ENCODE measurements around the gene ARHGAP29.

ARHGAP29 gene

GRCh38 chr1:94265011-94265422 is 27.6 kb upstream of the ARHGAP29 start:
- H3K4me3 ChIP-seq (ENCODE audit: insufficient read length, low read depth), result no peak overlapping the region
- H3K27me3 ChIP-seq (ENCODE audit: insufficient read depth, insufficient read length), result peaks cover 3% of the 10 kb centered on the region
- H3K36me3 ChIP-seq (ENCODE audit: insufficient read depth, insufficient read length, low read length), result no peaks in the 10 kb centered on the region
- no peak overlapping the region for H3K9ac ChIP-seq (ENCODE audit: insufficient read length, low read depth)
- TF ChIP-seq SUZ12 (IDR thresholded peaks at IDR 0.05; ENCODE audit: extremely low read depth, insufficient read depth, insufficient read length), result no peak
- TF ChIP-seq ZNF274 (IDR thresholded peaks at IDR 0.05; ENCODE audit: low read depth, low read length), result no peak
- no peaks in the 10 kb centered on the region for H3K4me1 ChIP-seq (ENCODE audit: insufficient read depth, insufficient read length)
- no peak for DNase-seq (ENCODE audit: low read depth, low spot score)
- peaks cover 21% of the 10 kb centered on the region; the same call in 1 of the 2 replicates for H3K9me3 ChIP-seq (ENCODE audit: insufficient read depth, low read length)

GRCh38 chr1:94260635-94261387 is 23.4 kb upstream of the ARHGAP29 start:
- no peaks in the 10 kb centered on the region for H3K4me1 ChIP-seq (ENCODE audit: insufficient read depth, insufficient read length)
- H3K9ac ChIP-seq (ENCODE audit: insufficient read length, low read depth), result no peak overlapping the region
- H3K9me3 ChIP-seq (ENCODE audit: insufficient read depth, low read length), result no peaks in the 10 kb centered on the region
- H3K4me3 ChIP-seq (ENCODE audit: insufficient read length, low read depth), result no peak overlapping the region
- H3K27me3 ChIP-seq (ENCODE audit: insufficient read depth, insufficient read length), result peaks cover 18% of the 10 kb centered on the region
- DNase-seq (ENCODE audit: low read depth, low spot score), result no peak
- TF ChIP-seq SUZ12 (IDR thresholded peaks at IDR 0.05; ENCODE audit: extremely low read depth, insufficient read depth, insufficient read length), result no peak
- TF ChIP-seq YY1 (IDR thresholded peaks at IDR 0.05; ENCODE audit: insufficient read depth, insufficient read length), result no peak
- no peak for TF ChIP-seq ZNF274 (IDR thresholded peaks at IDR 0.05; ENCODE audit: low read depth, low read length)
- no peaks in the 10 kb centered on the region for H3K36me3 ChIP-seq (ENCODE audit: insufficient read depth, insufficient read length, low read length)

- no peak overlapping the region for H3K9ac ChIP-seq (ENCODE audit: insufficient read length, low read depth)
- H3K36me3 ChIP-seq (ENCODE audit: insufficient read depth, insufficient read length, low read length), result no peaks in the 10 kb centered on the region
- no peak overlapping the region for H3K4me3 ChIP-seq (ENCODE audit: insufficient read length, low read depth)
- H3K9me3 ChIP-seq (ENCODE audit: insufficient read depth, low read length), result no peaks in the 10 kb centered on the region
- TF ChIP-seq SUZ12 (IDR thresholded peaks at IDR 0.05; ENCODE audit: extremely low read depth, insufficient read depth, insufficient read length) (no peak), YY1 (IDR thresholded peaks at IDR 0.05; ENCODE audit: insufficient read depth, insufficient read length) (no peak), ZNF274 (IDR thresholded peaks at IDR 0.05; ENCODE audit: low read depth, low read length) (no peak)
- no peak for DNase-seq (ENCODE audit: low read depth, low spot score)
- no peaks in the 10 kb centered on the region for H3K4me1 ChIP-seq (ENCODE audit: insufficient read depth, insufficient read length)
- peaks cover 18% of the 10 kb centered on the region for H3K27me3 ChIP-seq (ENCODE audit: insufficient read depth, insufficient read length)
Measured at GRCh38 chr1:94259635-94260289, 22.4 kb upstream of the ARHGAP29 start.

GRCh38 chr1:94258873-94259331 is 21.5 kb upstream of the ARHGAP29 start:
- H3K4me3 ChIP-seq (ENCODE audit: insufficient read length, low read depth), result no peak overlapping the region
- peaks cover 18% of the 10 kb centered on the region for H3K27me3 ChIP-seq (ENCODE audit: insufficient read depth, insufficient read length)
- no peaks in the 10 kb centered on the region for H3K4me1 ChIP-seq (ENCODE audit: insufficient read depth, insufficient read length)
- no peak overlapping the region for H3K9ac ChIP-seq (ENCODE audit: insufficient read length, low read depth)
- no peak for DNase-seq (ENCODE audit: low read depth, low spot score)
- TF ChIP-seq SUZ12 (IDR thresholded peaks at IDR 0.05; ENCODE audit: extremely low read depth, insufficient read depth, insufficient read length) (no peak), YY1 (IDR thresholded peaks at IDR 0.05; ENCODE audit: insufficient read depth, insufficient read length) (no peak), ZNF274 (IDR thresholded peaks at IDR 0.05; ENCODE audit: low read depth, low read length) (no peak)
- H3K9me3 ChIP-seq (ENCODE audit: insufficient read depth, low read length), result no peaks in the 10 kb centered on the region
- no peaks in the 10 kb centered on the region for H3K36me3 ChIP-seq (ENCODE audit: insufficient read depth, insufficient read length, low read length)

GRCh38 chr1:94257444-94257843 is 20.1 kb upstream of the ARHGAP29 start:
- no peak overlapping the region for H3K9ac ChIP-seq (ENCODE audit: insufficient read length, low read depth)
- no peak overlapping the region for H3K4me3 ChIP-seq (ENCODE audit: insufficient read length, low read depth)
- H3K9me3 ChIP-seq (ENCODE audit: insufficient read depth, low read length), result no peaks in the 10 kb centered on the region
- no peaks in the 10 kb centered on the region for H3K36me3 ChIP-seq (ENCODE audit: insufficient read depth, insufficient read length, low read length)
- no peak for DNase-seq (ENCODE audit: low read depth, low spot score)
- peaks cover 18% of the 10 kb centered on the region for H3K27me3 ChIP-seq (ENCODE audit: insufficient read depth, insufficient read length)
- TF ChIP-seq ZNF274 (IDR thresholded peaks at IDR 0.05; ENCODE audit: low read depth, low read length) (no peak), SUZ12 (IDR thresholded peaks at IDR 0.05; ENCODE audit: extremely low read depth, insufficient read depth, insufficient read length) (no peak), YY1 (IDR thresholded peaks at IDR 0.05; ENCODE audit: insufficient read depth, insufficient read length) (no peak)
- H3K4me1 ChIP-seq (ENCODE audit: insufficient read depth, insufficient read length), result no peaks in the 10 kb centered on the region

GRCh38 chr1:94255476-94255875 is 18.1 kb upstream of the ARHGAP29 start:
- H3K36me3 ChIP-seq (ENCODE audit: insufficient read depth, insufficient read length, low read length), result no peaks in the 10 kb centered on the region
- H3K4me1 ChIP-seq (ENCODE audit: insufficient read depth, insufficient read length), result no peaks in the 10 kb centered on the region
- H3K27me3 ChIP-seq (ENCODE audit: insufficient read depth, insufficient read length), result peaks cover 15% of the 10 kb centered on the region
- TF ChIP-seq SUZ12 (IDR thresholded peaks at IDR 0.05; ENCODE audit: extremely low read depth, insufficient read depth, insufficient read length) (no peak), YY1 (IDR thresholded peaks at IDR 0.05; ENCODE audit: insufficient read depth, insufficient read length) (no peak), ZNF274 (IDR thresholded peaks at IDR 0.05; ENCODE audit: low read depth, low read length) (no peak)
- H3K9ac ChIP-seq (ENCODE audit: insufficient read length, low read depth), result no peak overlapping the region
- no peaks in the 10 kb centered on the region for H3K9me3 ChIP-seq (ENCODE audit: insufficient read depth, low read length)
- DNase-seq (ENCODE audit: low read depth, low spot score), result no peak
- no peak overlapping the region for H3K4me3 ChIP-seq (ENCODE audit: insufficient read length, low read depth)

GRCh38 chr1:94254073-94254810 is 16.9 kb upstream of the ARHGAP29 start:
- peaks cover 20% of the 10 kb centered on the region for H3K27me3 ChIP-seq (ENCODE audit: insufficient read depth, insufficient read length)
- no peak overlapping the region for H3K4me3 ChIP-seq (ENCODE audit: insufficient read length, low read depth)
- no peak for DNase-seq (ENCODE audit: low read depth, low spot score)
- no peak for TF ChIP-seq ZNF274 (IDR thresholded peaks at IDR 0.05; ENCODE audit: low read depth, low read length)
- TF ChIP-seq SUZ12 (IDR thresholded peaks at IDR 0.05; ENCODE audit: extremely low read depth, insufficient read depth, insufficient read length), result no peak
- no peak for TF ChIP-seq YY1 (IDR thresholded peaks at IDR 0.05; ENCODE audit: insufficient read depth, insufficient read length)
- H3K4me1 ChIP-seq (ENCODE audit: insufficient read depth, insufficient read length), result no peaks in the 10 kb centered on the region
- H3K9me3 ChIP-seq (ENCODE audit: insufficient read depth, low read length), result no peaks in the 10 kb centered on the region
- H3K9ac ChIP-seq (ENCODE audit: insufficient read length, low read depth), result no peak overlapping the region
- H3K36me3 ChIP-seq (ENCODE audit: insufficient read depth, insufficient read length, low read length), result no peaks in the 10 kb centered on the region

Data from NT2/D1 (cell line).